ENCODE results near the gene CDKAL1.
"Not testable (repeated sequence)": the region's sequence is repeated elsewhere in the genome, so short reads cannot be mapped to it uniquely, and the experiment has no call there.

The CDKAL1 gene

GRCh38 chr6:20633566-20634340 lies 99.5 kb downstream of the CDKAL1 start:
- Histone ChIP-seq H3K9me3 (ENCODE audit: control insufficient read depth, insufficient read depth, low read length) (no peaks in the 10 kb centered on the region), H3K27ac (ENCODE audit: low read length) (no peak overlapping the region), H3K36me3 (ENCODE audit: control insufficient read depth, insufficient read depth, low read length) (no peaks in the 10 kb centered on the region), H3K4me1 (ENCODE audit: control insufficient read depth, insufficient read depth, low read length) (peaks cover 5% of the 10 kb centered on the region; the same call in 1 of the 2 replicates), H3K4me3 (ENCODE audit: low read length) (no peak overlapping the region), H3K27me3 (ENCODE audit: control insufficient read depth, insufficient read depth, low read length) (no peaks in the 10 kb centered on the region)
- no peak for DNase-seq (ENCODE audit: low read depth, low spot score)
- no CpG with 5 or more reads among the region's 2 CpGs for WGBS (ENCODE audit: insufficient coverage, insufficient read length)

GRCh38 chr6:20639161-20639560 lies 104.9 kb downstream of the CDKAL1 start:
- H3K4me1 ChIP-seq (ENCODE audit: control insufficient read depth, insufficient read depth, low read length) = peaks cover 2% of the 10 kb centered on the region; the same call in 1 of the 2 replicates
- DNase-seq (ENCODE audit: low read depth, low spot score) = no peak
- no CpG with 5 or more reads among the region's 4 CpGs for WGBS (ENCODE audit: insufficient coverage, insufficient read length)

GRCh38 chr6:20640181-20640580 lies 105.9 kb downstream of the CDKAL1 start:
- 0 out of 2 replicates have a peak, but pooled peaks cover 1% of the 10 kb centered on the region for H3K4me1 ChIP-seq (ENCODE audit: control insufficient read depth, insufficient read depth, low read length)
- H3K9me3 ChIP-seq (ENCODE audit: control insufficient read depth, insufficient read depth, low read length) = no peaks in the 10 kb centered on the region
- no peaks in the 10 kb centered on the region for H3K36me3 ChIP-seq (ENCODE audit: control insufficient read depth, insufficient read depth, low read length)
- DNase-seq (ENCODE audit: low read depth, low spot score) = no peak
- H3K27me3 ChIP-seq (ENCODE audit: control insufficient read depth, insufficient read depth, low read length) = no peaks in the 10 kb centered on the region
- no peak overlapping the region for H3K4me3 ChIP-seq (ENCODE audit: low read length)
- H3K27ac ChIP-seq (ENCODE audit: low read length) = no peak overlapping the region
- WGBS (ENCODE audit: insufficient coverage, insufficient read length) = no CpG with 5 or more reads among the region's 2 CpGs

More at GRCh38 chr6:20639161-20639560, 104.9 kb downstream of the CDKAL1 start:
- H3K27ac ChIP-seq (ENCODE audit: low read length) = no peak overlapping the region
- H3K36me3 ChIP-seq (ENCODE audit: control insufficient read depth, insufficient read depth, low read length) = no peaks in the 10 kb centered on the region
- no peaks in the 10 kb centered on the region for H3K27me3 ChIP-seq (ENCODE audit: control insufficient read depth, insufficient read depth, low read length)
- no peaks in the 10 kb centered on the region for H3K9me3 ChIP-seq (ENCODE audit: control insufficient read depth, insufficient read depth, low read length)
- H3K4me3 ChIP-seq (ENCODE audit: low read length) = no peak overlapping the region

GRCh38 chr6:20642441-20642840 lies 108.2 kb downstream of the CDKAL1 start:
- Histone ChIP-seq H3K9me3 (ENCODE audit: control insufficient read depth, insufficient read depth, low read length) (no peaks in the 10 kb centered on the region), H3K4me1 (ENCODE audit: control insufficient read depth, insufficient read depth, low read length) (0 out of 2 replicates have a peak, but pooled peaks cover 1% of the 10 kb centered on the region), H3K27ac (ENCODE audit: low read length) (no peak overlapping the region), H3K36me3 (ENCODE audit: control insufficient read depth, insufficient read depth, low read length) (no peaks in the 10 kb centered on the region), H3K4me3 (ENCODE audit: low read length) (no peak overlapping the region), H3K27me3 (ENCODE audit: control insufficient read depth, insufficient read depth, low read length) (no peaks in the 10 kb centered on the region)
- no peak for DNase-seq (ENCODE audit: low read depth, low spot score)
- no CpG with 5 or more reads among the region's 4 CpGs for WGBS (ENCODE audit: insufficient coverage, insufficient read length)

GRCh38 chr6:20644667-20645370 lies 110.6 kb downstream of the CDKAL1 start:
- WGBS (ENCODE audit: insufficient coverage, insufficient read length) = no CpG with 5 or more reads among the region's 5 CpGs
- Histone ChIP-seq H3K27ac (ENCODE audit: low read length) (no peak overlapping the region), H3K9me3 (ENCODE audit: control insufficient read depth, insufficient read depth, low read length) (no peaks in the 10 kb centered on the region), H3K4me1 (ENCODE audit: control insufficient read depth, insufficient read depth, low read length) (0 out of 2 replicates have a peak, but pooled peaks cover 1% of the 10 kb centered on the region), H3K4me3 (ENCODE audit: low read length) (no peak overlapping the region), H3K27me3 (ENCODE audit: control insufficient read depth, insufficient read depth, low read length) (no peaks in the 10 kb centered on the region), H3K36me3 (ENCODE audit: control insufficient read depth, insufficient read depth, low read length) (no peaks in the 10 kb centered on the region)
- no peak for DNase-seq (ENCODE audit: low read depth, low spot score)

- H3K27me3 ChIP-seq (ENCODE audit: control insufficient read depth, insufficient read depth, low read length); H3K36me3 ChIP-seq (ENCODE audit: control insufficient read depth, insufficient read depth, low read length); H3K4me1 ChIP-seq (ENCODE audit: control insufficient read depth, insufficient read depth, low read length); H3K4me3 ChIP-seq (ENCODE audit: low read length); H3K9me3 ChIP-seq (ENCODE audit: control insufficient read depth, insufficient read depth, low read length); H3K27ac ChIP-seq (ENCODE audit: low read length); DNase-seq (ENCODE audit: low read depth, low spot score): not testable (repeated sequence)
- no CpG with 5 or more reads among the region's 6 CpGs for WGBS (ENCODE audit: insufficient coverage, insufficient read length)
Measured at GRCh38 chr6:20645572-20645971, 111.3 kb downstream of the CDKAL1 start.

- no peaks in the 10 kb centered on the region for H3K36me3 ChIP-seq (ENCODE audit: control insufficient read depth, insufficient read depth, low read length)
- H3K4me3 ChIP-seq (ENCODE audit: low read length) = no peak overlapping the region
- no peak overlapping the region for H3K27ac ChIP-seq (ENCODE audit: low read length)
- no peak for DNase-seq (ENCODE audit: low read depth, low spot score)
- WGBS (ENCODE audit: insufficient coverage, insufficient read length) = no CpG with 5 or more reads among the region's 1 CpG
- no peaks in the 10 kb centered on the region for H3K27me3 ChIP-seq (ENCODE audit: control insufficient read depth, insufficient read depth, low read length)
- H3K9me3 ChIP-seq (ENCODE audit: control insufficient read depth, insufficient read depth, low read length) = no peaks in the 10 kb centered on the region
- H3K4me1 ChIP-seq (ENCODE audit: control insufficient read depth, insufficient read depth, low read length) = peaks cover 1% of the 10 kb centered on the region; the same call in 1 of the 2 replicates
Measured at GRCh38 chr6:20647585-20647984, 113.3 kb downstream of the CDKAL1 start.

GRCh38 chr6:20649696-20650470 lies 115.6 kb downstream of the CDKAL1 start:
- not testable (repeated sequence) for H3K36me3 ChIP-seq (ENCODE audit: control insufficient read depth, insufficient read depth, low read length); DNase-seq (ENCODE audit: low read depth, low spot score); H3K9me3 ChIP-seq (ENCODE audit: control insufficient read depth, insufficient read depth, low read length); H3K27ac ChIP-seq (ENCODE audit: low read length); H3K4me1 ChIP-seq (ENCODE audit: control insufficient read depth, insufficient read depth, low read length); H3K27me3 ChIP-seq (ENCODE audit: control insufficient read depth, insufficient read depth, low read length); H3K4me3 ChIP-seq (ENCODE audit: low read length)
- WGBS (ENCODE audit: insufficient coverage, insufficient read length) = no CpG with 5 or more reads among the region's 7 CpGs

- Histone ChIP-seq H3K9me3 (ENCODE audit: control insufficient read depth, insufficient read depth, low read length) (no peaks in the 10 kb centered on the region), H3K27me3 (ENCODE audit: control insufficient read depth, insufficient read depth, low read length) (no peaks in the 10 kb centered on the region), H3K27ac (ENCODE audit: low read length) (no peak overlapping the region), H3K36me3 (ENCODE audit: control insufficient read depth, insufficient read depth, low read length) (no peaks in the 10 kb centered on the region), H3K4me1 (ENCODE audit: control insufficient read depth, insufficient read depth, low read length) (peaks cover 1% of the 10 kb centered on the region; the same call in 1 of the 2 replicates), H3K4me3 (ENCODE audit: low read length) (no peak overlapping the region)
- no CpG with 5 or more reads among the region's 8 CpGs for WGBS (ENCODE audit: insufficient coverage, insufficient read length)
- no peak for DNase-seq (ENCODE audit: low read depth, low spot score)
Measured at GRCh38 chr6:20652299-20653084, 118.2 kb downstream of the CDKAL1 start.

All from iPS DF 6.9 (cell line).